Prostate gland (tissue), 2 donors: Measurements from ENCODE around the gene TLCD3A. TPM values are rescaled to one million over a fixed set of nuclear protein-coding genes. Genes with fewer than 3 reads are reported as not detected.

ENCODE experiments used
- DNase-seq: peaks from one replicate; pipeline ENCODE4 v3.0.0-alpha.2; 2019; ENCODE audit warnings: low spot score
- H3K27ac ChIP-seq, 2 donors: fragments of 200-600 bp; sonication (generic); 2 replicates each; pipeline ENCODE4 v1.5.1; 2017 to 2019
- H3K27me3 ChIP-seq: fragments of 200-600 bp; sonication (generic); replicated peaks from 2 replicates; pipeline ENCODE4 v1.5.1; 2019; ENCODE audit not compliant: insufficient read depth
- H3K36me3 ChIP-seq, 2 donors: fragments of 200-600 bp; sonication (generic); 1 replicate in 1 of 2; 2 replicates in 1 of 2; pipeline versions ENCODE4 v1.5.1 to v1.8.1; 2017 to 2019
- H3K4me1 ChIP-seq: fragments of 200-600 bp; sonication (generic); replicated peaks from 2 replicates; pipeline ENCODE4 v1.5.1; 2019
- H3K4me3 ChIP-seq, 2 donors: fragments of 200-600 bp; sonication (generic); 2 replicates each; pipeline ENCODE4 v1.5.1; 2017 to 2019
- H3K9me3 ChIP-seq: fragments of 200-600 bp; sonication (generic); 2 replicates; pipeline ENCODE4 v1.5.1; 2017
- POLR2A ChIP-seq: fragments of 450-650 bp; IDR thresholded peaks from one replicate; pipeline ENCODE4 v1.6.1; 2016; ENCODE audit warnings: antibody characterized with exemption, mild to moderate bottlenecking
- POLR2AphosphoS5 ChIP-seq: sonication (generic); formaldehyde crosslinking; IDR thresholded peaks from one replicate; pipeline ENCODE4 v1.6.1; 2017; ENCODE audit warnings: antibody characterized with exemption
- WGBS: methylation state at CpG from one replicate; pipeline ENCODE4 v1.1.5; 2018; 5-methylcytosine and 5-hydroxymethylcytosine counted together
- intact Hi-C: fragments of 100-400 bp; cut with DNase I; formaldehyde crosslinking; loops from one replicate; pipeline ENCODE4 v1.14.2; 2022
- total RNA-seq, 2 donors: library from RNA; depleted of rRNA; stranded (reverse); fragments of >200 nt; gene quantifications; one replicate each; pipeline ENCODE4 v1.1.0, GENCODE V29; 2016
- TF ChIP-seq, protein P1 (sequence below), 4 experiments: fragments of 200-600 bp in 2 of 4; fragments of 450-650 bp in 2 of 4; sonication (generic) in 2 of 4; IDR thresholded peaks; 1 replicate in 3 of 4; 2 replicates in 1 of 4; pipeline ENCODE4 v1.5.1; 2016 to 2019; ENCODE audit warnings: antibody characterized with exemption in 4 of 4, mild to moderate bottlenecking in 2 of 4, moderate library complexity in 2 of 4

The TLCD3A gene
- total RNA-seq, 2 donors from 2014 or later: 8.1 to 12.0 TPM

DNA sequence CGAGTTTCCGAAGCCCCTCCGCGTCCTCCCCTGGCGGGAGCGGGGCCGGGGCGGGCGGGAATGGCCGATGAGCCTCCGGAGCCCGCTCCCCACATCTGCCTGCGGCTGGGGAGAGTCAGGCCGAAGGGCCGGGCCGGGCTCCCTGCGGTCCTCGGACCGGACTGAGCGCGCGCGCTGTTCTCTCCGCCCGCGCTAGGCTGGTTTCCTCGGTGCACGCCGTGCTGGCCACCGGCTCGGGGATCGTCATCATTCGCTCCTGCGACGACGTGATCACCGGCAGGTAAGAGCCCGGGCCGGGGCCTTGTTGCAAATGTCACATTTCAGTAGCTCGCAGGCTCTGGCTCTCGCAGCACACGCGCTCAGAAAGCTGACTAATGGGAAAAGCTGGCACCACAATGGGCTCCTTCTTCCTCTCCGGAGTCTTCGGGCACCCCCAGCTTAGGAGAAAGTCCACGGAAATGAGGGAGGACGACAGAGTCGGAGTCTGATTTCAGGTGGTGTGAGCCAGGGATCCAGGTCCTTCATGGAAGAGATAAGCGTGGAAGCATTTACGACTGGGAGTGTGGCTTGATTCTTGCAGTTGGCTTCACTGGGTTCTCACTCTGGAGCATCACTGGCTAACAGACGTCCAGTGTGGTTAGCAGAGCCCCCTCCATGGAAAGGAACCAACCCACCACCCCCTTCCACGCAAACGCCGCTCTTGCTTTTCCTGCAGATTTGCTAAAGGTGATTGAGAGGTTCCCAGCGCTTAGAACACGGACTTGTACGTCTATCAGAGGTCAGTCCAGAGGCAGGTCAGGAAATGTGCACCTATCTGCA, 715 bp downstream of the TLCD3A start:
- WGBS: 5% methylated on average over 25 of the region's 57 CpGs
- intact Hi-C loops: loop anchor here (10.0 kb wide), 1 partner anchor 252 kb away; no protein-coding TSS in a partner anchor
- no peak for TF ChIP-seq POLR2A
- TF ChIP-seq POLR2AphosphoS5: peak; percentile 22
- peaks cover 4% of the 10 kb centered on the region for H3K4me1 ChIP-seq
- peak overlapping the region; percentile 75 to 80 for H3K4me3 ChIP-seq
- DNase-seq: peak; percentile 48
- H3K27me3 ChIP-seq: no peaks in the 10 kb centered on the region
- peak overlapping the region; percentile 88 to 92 for H3K27ac ChIP-seq
- no peaks in the 10 kb centered on the region for H3K9me3 ChIP-seq
- no peaks in the 10 kb centered on the region for H3K36me3 ChIP-seq

DNA sequence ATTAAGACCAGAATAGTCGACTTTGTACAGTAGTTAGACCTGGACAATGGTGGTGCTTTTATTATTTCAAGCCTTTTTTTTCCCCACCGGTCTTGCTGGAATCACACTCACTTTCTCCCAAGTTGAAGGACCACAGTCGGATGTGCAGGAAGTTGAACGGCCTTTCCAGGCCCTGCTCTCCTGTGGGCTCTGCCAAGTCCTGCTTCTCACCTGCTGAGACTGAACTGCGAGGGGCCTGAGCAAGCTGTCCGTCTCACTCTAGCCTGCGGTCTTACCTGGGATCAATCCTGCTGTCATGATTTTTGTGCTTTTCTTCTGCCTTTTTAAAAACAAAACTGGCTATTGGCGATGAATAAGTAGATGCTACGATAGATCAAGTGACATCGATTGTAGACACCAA, 1.3 kb downstream of the TLCD3A start:
- TF ChIP-seq POLR2A: no peak
- no peak for TF ChIP-seq POLR2AphosphoS5
- TF ChIP-seq, protein P1, sequence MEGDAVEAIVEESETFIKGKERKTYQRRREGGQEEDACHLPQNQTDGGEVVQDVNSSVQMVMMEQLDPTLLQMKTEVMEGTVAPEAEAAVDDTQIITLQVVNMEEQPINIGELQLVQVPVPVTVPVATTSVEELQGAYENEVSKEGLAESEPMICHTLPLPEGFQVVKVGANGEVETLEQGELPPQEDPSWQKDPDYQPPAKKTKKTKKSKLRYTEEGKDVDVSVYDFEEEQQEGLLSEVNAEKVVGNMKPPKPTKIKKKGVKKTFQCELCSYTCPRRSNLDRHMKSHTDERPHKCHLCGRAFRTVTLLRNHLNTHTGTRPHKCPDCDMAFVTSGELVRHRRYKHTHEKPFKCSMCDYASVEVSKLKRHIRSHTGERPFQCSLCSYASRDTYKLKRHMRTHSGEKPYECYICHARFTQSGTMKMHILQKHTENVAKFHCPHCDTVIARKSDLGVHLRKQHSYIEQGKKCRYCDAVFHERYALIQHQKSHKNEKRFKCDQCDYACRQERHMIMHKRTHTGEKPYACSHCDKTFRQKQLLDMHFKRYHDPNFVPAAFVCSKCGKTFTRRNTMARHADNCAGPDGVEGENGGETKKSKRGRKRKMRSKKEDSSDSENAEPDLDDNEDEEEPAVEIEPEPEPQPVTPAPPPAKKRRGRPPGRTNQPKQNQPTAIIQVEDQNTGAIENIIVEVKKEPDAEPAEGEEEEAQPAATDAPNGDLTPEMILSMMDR (IDR thresholded peaks at IDR 0.05): no peak
- no peaks in the 10 kb centered on the region for H3K9me3 ChIP-seq
- H3K27me3 ChIP-seq: no peaks in the 10 kb centered on the region
- WGBS: 59% methylated on average over 10 of the region's 10 CpGs
- no peaks in the 10 kb centered on the region for H3K36me3 ChIP-seq
- intact Hi-C loops: loop anchor here (10.0 kb wide), 1 partner anchor 251 kb away; no protein-coding TSS in a partner anchor
- peaks cover 4% of the 10 kb centered on the region for H3K4me1 ChIP-seq
- no peak for DNase-seq
- no peak overlapping the region for H3K27ac ChIP-seq
- peak overlapping the region in 1 of 2 donors; percentile 80 for H3K4me3 ChIP-seq

DNA sequence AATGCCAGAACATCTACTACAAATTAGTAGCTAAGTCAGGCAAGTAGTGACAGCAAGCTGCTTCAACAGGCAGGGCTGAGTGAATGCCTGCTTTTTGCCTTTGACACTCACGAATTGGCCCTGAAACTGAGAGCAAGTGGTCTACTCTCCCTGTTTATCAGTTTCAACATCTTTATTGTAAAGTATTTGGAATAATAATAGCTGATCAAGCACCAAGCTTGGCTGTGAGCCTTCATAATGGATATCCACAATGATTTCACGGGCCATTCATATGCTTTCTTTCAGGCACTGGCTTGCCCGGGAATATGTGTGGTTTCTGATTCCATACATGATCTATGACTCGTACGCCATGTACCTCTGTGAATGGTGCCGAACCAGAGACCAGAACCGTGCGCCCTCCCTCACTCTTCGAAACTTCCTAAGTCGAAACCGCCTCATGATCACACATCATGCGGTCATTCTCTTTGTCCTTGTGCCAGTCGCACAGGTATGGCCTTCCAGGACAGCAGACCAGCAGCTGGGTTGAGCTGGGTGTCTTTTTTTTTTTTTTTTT, 5.2 kb downstream of the TLCD3A start:
- H3K27me3 ChIP-seq: no peaks in the 10 kb centered on the region
- 63% methylated on average over 13 of the region's 13 CpGs for whole genome bisulfite sequencing
- H3K4me3 ChIP-seq: no peak overlapping the region
- H3K4me1 ChIP-seq: no peaks in the 10 kb centered on the region
- TF ChIP-seq, protein P1 (IDR thresholded peaks at IDR 0.05): no peak
- no peak for TF ChIP-seq POLR2A
- no peak for TF ChIP-seq POLR2AphosphoS5
- H3K36me3 ChIP-seq: no peaks in the 10 kb centered on the region
- H3K9me3 ChIP-seq: no peaks in the 10 kb centered on the region
- DNase-seq: no peak
- intact Hi-C loops: loop anchor here (10.0 kb wide), 1 partner anchor 247 kb away; no protein-coding TSS in a partner anchor
- no peak overlapping the region for H3K27ac ChIP-seq

DNA sequence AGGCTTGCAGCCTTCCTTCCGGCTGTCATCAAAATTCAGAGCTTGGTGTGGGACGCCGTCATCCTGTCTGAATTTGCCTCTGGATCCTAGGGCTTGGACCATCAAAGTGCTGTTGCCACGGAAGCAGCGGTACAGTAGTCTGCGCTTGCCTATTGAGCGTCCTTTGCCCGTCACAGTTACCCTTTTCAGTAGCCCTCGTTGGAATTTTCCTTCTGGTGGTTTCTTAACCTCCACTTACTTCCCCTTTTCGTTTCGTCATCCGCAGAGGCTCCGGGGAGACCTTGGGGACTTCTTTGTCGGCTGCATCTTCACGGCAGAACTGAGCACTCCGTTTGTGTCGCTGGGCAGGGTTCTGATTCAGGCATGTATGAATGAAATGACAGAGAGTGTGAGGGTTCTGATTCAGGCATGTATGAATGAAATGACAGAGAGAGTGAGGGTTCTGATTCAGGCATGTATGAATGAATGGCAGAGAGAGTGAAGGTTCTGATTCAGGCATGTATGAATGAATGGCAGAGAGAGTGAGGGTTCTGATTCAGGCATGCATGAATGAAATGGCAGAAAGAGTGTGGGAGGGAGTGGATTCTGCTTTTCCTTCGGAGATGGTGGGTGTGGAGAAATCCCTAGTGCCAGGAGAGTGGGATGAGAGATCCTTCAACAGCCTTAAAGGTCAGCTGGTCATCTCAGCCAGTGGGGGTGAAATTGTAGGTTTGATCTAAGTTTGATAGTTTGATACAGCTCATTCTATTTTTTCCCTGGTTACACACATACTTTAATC, 8.0 kb downstream of the TLCD3A start:
- no peaks in the 10 kb centered on the region for H3K9me3 ChIP-seq
- H3K4me3 ChIP-seq: no peak overlapping the region
- H3K4me1 ChIP-seq: no peaks in the 10 kb centered on the region
- peaks cover 0 to 3% of the 10 kb centered on the region in 2 donors for H3K36me3 ChIP-seq
- TF ChIP-seq, protein P1 (IDR thresholded peaks at IDR 0.05): no peak
- no peak for TF ChIP-seq POLR2AphosphoS5
- no peak overlapping the region for H3K27ac ChIP-seq
- H3K27me3 ChIP-seq: no peaks in the 10 kb centered on the region
- intact Hi-C loops: no loop called here
- WGBS: 86% methylated on average over 18 of the region's 18 CpGs
- no peak for DNase-seq

DNA sequence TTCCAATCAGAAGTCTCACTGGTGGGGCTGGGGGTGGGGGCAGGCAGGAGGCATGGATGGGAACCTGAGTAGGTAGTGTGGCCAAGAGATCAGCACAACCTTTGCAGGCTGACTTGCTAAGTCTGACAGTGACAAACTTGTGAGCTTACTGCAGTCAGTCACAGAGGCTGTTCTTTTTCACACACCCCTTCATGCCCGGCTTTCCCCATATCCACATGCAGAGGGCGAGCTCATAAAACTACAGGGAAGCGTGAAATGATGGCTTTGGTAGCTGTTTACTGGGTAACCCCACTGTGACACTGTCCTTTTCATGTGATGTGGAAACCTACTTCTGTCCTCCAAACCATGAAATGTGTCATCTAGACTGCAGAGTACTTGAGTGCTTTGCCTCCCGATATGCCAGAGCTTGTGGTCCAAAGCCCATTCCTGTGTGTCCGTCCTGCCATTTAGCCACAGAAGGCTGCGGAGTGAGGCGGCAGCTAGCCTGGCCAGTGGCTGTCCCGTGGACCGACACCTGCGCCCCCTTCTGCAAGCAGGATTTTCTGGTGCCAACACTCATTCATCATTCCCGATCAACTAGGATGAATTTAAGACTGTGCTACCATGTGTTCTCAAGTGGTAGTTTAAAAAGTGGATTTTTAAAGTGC, 9.9 kb downstream of the TLCD3A start:
- TF ChIP-seq, protein P1 (IDR thresholded peaks at IDR 0.05): no peak
- TF ChIP-seq POLR2AphosphoS5: no peak
- TF ChIP-seq POLR2A: no peak
- H3K36me3 ChIP-seq: peaks cover 0 to 17% of the 10 kb centered on the region in 2 donors
- H3K27ac ChIP-seq: no peak overlapping the region
- H3K27me3 ChIP-seq: no peaks in the 10 kb centered on the region
- no peaks in the 10 kb centered on the region for H3K4me1 ChIP-seq
- no peaks in the 10 kb centered on the region for H3K9me3 ChIP-seq
- 78% methylated on average over 11 of the region's 11 CpGs for WGBS
- intact Hi-C loops: no loop called here
- DNase-seq: no peak
- H3K4me3 ChIP-seq: no peak overlapping the region
